HepG2 (cell line): ENCODE measurements around the gene CASKIN1. TPM values are rescaled to one million over a fixed set of nuclear protein-coding genes. Genes with fewer than 3 reads are reported as not detected.

Experiments used
- ELF1 ChIP-seq: sonication (generic); formaldehyde crosslinking; IDR thresholded peaks from 2 replicates; pipeline ENCODE4 v1.4.0; 2020; ENCODE audit warnings: missing genetic modification reagents
- FOXA3 ChIP-seq: IDR thresholded peaks from 2 replicates; pipeline ENCODE4 v1.6.1; 2016; ENCODE audit warnings: missing genetic modification reagents, missing compliant biosample characterization
- MED13 ChIP-seq: sonication (generic); formaldehyde crosslinking; IDR thresholded peaks from 2 replicates; pipeline ENCODE4 v1.5.0; 2020; ENCODE audit warnings: missing genetic modification reagents
- RELA ChIP-seq: sonication (generic); formaldehyde crosslinking; IDR thresholded peaks from 2 replicates; pipeline ENCODE4 v1.4.0; 2020; ENCODE audit warnings: missing genetic modification reagents
- SOX13 ChIP-seq, 3 experiments: fragments of 450-650 bp in 1 of 3; sonication (generic) in 1 of 3; formaldehyde crosslinking in 1 of 3; IDR thresholded peaks in 2 of 3; conservative IDR thresholded peaks in 1 of 3; 2 replicates each; pipeline versions ENCODE4 v1.5.0 to v1.6.1; 2016 to 2020; ENCODE audit warnings: antibody characterized with exemption in 1 of 3, mild to moderate bottlenecking in 1 of 3, missing compliant biosample characterization in 1 of 3, missing genetic modification reagents in 1 of 3, moderate library complexity in 1 of 3
- ZNF567 ChIP-seq: sonication (generic); formaldehyde crosslinking; IDR thresholded peaks from 2 replicates; pipeline ENCODE4 v1.8.1; 2023; ENCODE audit warnings: mild to moderate bottlenecking, missing genetic modification reagents, borderline replicate concordance
- polyA plus RNA-seq, 8 experiments: library from polyadenylated mRNA; depleted of rRNA in 3 of 8; stranded (reverse) in 7 of 8; unstranded in 1 of 8; fragments of >200 nt; fragmentation: Illumina TruSeq in 4 of 8; extraction: Trizol in 4 of 8; gene quantifications; 2 replicates each; pipeline versions ENCODE4 v1.2.1 to v1.2.3, GENCODE V29; 2011 to 2016; ENCODE audit warnings: low read depth in 4 of 8, missing spikeins in 1 of 8, mixed read lengths in 1 of 8; ENCODE audit not compliant: insufficient read depth in 1 of 8
- total RNA-seq, 5 experiments: library from RNA; depleted of rRNA; stranded (reverse); fragments of >200 nt; fragmentation: Illumina TruSeq; extraction: Trizol; gene quantifications; 2 replicates each; pipeline ENCODE4 v1.2.3, GENCODE V29; 2016; ENCODE audit warnings: low read depth in 1 of 5
- TF ChIP-seq, protein P1 (sequence below), 2 experiments: fragments of 450-650 bp in 1 of 2; sonication (generic) in 1 of 2; formaldehyde crosslinking in 1 of 2; IDR thresholded peaks; 2 replicates each; pipeline versions ENCODE4 v1.6.1 to v1.8.0; 2016 to 2022; ENCODE audit warnings: antibody characterized with exemption in 1 of 2, mild to moderate bottlenecking in 1 of 2, missing genetic modification reagents in 1 of 2
- TF ChIP-seq, protein P2 (sequence below): IDR thresholded peaks from 2 replicates; pipeline ENCODE4 v1.4.0; 2020; ENCODE audit warnings: mild to moderate bottlenecking, missing genetic modification reagents

CASKIN1 gene
- total and polyA plus RNA-seq, 2 of the 13 experiments (the other 11 are each of a cell fraction or from before 2014, with no cell fraction given), result 1.2 to 2.2 TPM

- TF ChIP-seq, protein P1, sequence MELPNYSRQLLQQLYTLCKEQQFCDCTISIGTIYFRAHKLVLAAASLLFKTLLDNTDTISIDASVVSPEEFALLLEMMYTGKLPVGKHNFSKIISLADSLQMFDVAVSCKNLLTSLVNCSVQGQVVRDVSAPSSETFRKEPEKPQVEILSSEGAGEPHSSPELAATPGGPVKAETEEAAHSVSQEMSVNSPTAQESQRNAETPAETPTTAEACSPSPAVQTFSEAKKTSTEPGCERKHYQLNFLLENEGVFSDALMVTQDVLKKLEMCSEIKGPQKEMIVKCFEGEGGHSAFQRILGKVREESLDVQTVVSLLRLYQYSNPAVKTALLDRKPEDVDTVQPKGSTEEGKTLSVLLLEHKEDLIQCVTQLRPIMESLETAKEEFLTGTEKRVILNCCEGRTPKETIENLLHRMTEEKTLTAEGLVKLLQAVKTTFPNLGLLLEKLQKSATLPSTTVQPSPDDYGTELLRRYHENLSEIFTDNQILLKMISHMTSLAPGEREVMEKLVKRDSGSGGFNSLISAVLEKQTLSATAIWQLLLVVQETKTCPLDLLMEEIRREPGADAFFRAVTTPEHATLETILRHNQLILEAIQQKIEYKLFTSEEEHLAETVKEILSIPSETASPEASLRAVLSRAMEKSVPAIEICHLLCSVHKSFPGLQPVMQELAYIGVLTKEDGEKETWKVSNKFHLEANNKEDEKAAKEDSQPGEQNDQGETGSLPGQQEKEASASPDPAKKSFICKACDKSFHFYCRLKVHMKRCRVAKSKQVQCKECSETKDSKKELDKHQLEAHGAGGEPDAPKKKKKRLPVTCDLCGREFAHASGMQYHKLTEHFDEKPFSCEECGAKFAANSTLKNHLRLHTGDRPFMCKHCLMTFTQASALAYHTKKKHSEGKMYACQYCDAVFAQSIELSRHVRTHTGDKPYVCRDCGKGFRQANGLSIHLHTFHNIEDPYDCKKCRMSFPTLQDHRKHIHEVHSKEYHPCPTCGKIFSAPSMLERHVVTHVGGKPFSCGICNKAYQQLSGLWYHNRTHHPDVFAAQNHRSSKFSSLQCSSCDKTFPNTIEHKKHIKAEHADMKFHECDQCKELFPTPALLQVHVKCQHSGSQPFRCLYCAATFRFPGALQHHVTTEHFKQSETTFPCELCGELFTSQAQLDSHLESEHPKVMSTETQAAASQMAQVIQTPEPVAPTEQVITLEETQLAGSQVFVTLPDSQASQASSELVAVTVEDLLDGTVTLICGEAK (IDR thresholded peaks at IDR 0.05), result no peak
- TF ChIP-seq, protein P1 (CRISPR knock-in tag; IDR thresholded peaks at IDR 0.05), result no peak
- TF ChIP-seq MED13 (no peak), FOXA3 (CRISPR knock-in tag) (no peak), RELA (CRISPR knock-in tag) (no peak), ELF1 (CRISPR knock-in tag) (no peak), SOX13 (IDR thresholded peaks at IDR 0.05) (no peak), SOX13 (CRISPR knock-in tag; conservative IDR thresholded peaks at IDR 0.05 in 1 of 2, IDR thresholded peaks at IDR 0.05 in 1 of 2) (no peak), ZNF567 (CRISPR knock-in tag) (no peak)
- TF ChIP-seq, protein P2, sequence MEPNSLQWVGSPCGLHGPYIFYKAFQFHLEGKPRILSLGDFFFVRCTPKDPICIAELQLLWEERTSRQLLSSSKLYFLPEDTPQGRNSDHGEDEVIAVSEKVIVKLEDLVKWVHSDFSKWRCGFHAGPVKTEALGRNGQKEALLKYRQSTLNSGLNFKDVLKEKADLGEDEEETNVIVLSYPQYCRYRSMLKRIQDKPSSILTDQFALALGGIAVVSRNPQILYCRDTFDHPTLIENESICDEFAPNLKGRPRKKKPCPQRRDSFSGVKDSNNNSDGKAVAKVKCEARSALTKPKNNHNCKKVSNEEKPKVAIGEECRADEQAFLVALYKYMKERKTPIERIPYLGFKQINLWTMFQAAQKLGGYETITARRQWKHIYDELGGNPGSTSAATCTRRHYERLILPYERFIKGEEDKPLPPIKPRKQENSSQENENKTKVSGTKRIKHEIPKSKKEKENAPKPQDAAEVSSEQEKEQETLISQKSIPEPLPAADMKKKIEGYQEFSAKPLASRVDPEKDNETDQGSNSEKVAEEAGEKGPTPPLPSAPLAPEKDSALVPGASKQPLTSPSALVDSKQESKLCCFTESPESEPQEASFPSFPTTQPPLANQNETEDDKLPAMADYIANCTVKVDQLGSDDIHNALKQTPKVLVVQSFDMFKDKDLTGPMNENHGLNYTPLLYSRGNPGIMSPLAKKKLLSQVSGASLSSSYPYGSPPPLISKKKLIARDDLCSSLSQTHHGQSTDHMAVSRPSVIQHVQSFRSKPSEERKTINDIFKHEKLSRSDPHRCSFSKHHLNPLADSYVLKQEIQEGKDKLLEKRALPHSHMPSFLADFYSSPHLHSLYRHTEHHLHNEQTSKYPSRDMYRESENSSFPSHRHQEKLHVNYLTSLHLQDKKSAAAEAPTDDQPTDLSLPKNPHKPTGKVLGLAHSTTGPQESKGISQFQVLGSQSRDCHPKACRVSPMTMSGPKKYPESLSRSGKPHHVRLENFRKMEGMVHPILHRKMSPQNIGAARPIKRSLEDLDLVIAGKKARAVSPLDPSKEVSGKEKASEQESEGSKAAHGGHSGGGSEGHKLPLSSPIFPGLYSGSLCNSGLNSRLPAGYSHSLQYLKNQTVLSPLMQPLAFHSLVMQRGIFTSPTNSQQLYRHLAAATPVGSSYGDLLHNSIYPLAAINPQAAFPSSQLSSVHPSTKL, result no peak
Observed at GRCh38 chr16:2172688-2173335, 23.6 kb downstream of the CASKIN1 start (continued).
